OCI-LY3 (cell line): Measurements from ENCODE around the gene ADAMTS15.

ENCODE experiments used
- H2AFZ ChIP-seq: fragments of 200-600, 300-600 bp; shearing (Covaris generic); 2 replicates; pipeline ENCODE4 v1.6.0; 2014; ENCODE audit warnings: antibody characterized with exemption, low read depth, low read length
- H3K27ac ChIP-seq: fragments of 200-600, 300-600 bp; sonication (generic); 2 replicates; pipeline ENCODE4 v1.5.1; 2014; ENCODE audit warnings: mild to moderate bottlenecking, low read length, moderate library complexity, mixed read lengths
- H3K27me3 ChIP-seq: fragments of 200-600, 300-600 bp; sonication (generic); 2 replicates; pipeline ENCODE4 v1.6.1; 2014; ENCODE audit warnings: low read depth, low read length, mixed read lengths
- H3K36me3 ChIP-seq: fragments of 200-600, 300-600 bp; sonication (generic); replicated peaks from 2 replicates; pipeline ENCODE3; 2014; ENCODE audit warnings: low read depth, low read length, mixed read lengths
- H3K4me1 ChIP-seq: fragments of 300-600, 200-600 bp; sonication (generic); 2 replicates; pipeline ENCODE4 v1.6.1; 2014; ENCODE audit warnings: low read length, mixed read lengths
- H3K4me2 ChIP-seq: fragments of 200-600, 300-600 bp; sonication (generic); 2 replicates; pipeline ENCODE4 v1.6.1; 2014; ENCODE audit warnings: low read length, mixed read lengths
- H3K4me3 ChIP-seq: fragments of 300-600, 200-600 bp; sonication (generic); 2 replicates; pipeline ENCODE4 v1.5.1; 2014; ENCODE audit warnings: antibody characterized with exemption, mild to moderate bottlenecking, low read length, moderate library complexity
- H3K79me2 ChIP-seq: fragments of 300-600, 200-600 bp; shearing (Covaris generic); 2 replicates; pipeline ENCODE4 v1.6.1; 2014; ENCODE audit warnings: mild to moderate bottlenecking, low read length, mixed read lengths
- H3K9ac ChIP-seq: fragments of 300-600, 200-600 bp; shearing (Covaris generic); 2 replicates; pipeline ENCODE4 v1.6.0; 2014; ENCODE audit warnings: mild to moderate bottlenecking, low read length, moderate library complexity
- H3K9me3 ChIP-seq: fragments of 200-600, 300-600 bp; shearing (Covaris generic); 2 replicates; pipeline ENCODE4 v1.6.1; 2014; ENCODE audit warnings: low read length, mixed read lengths; ENCODE audit not compliant: insufficient read depth
- H4K20me1 ChIP-seq: fragments of 200-600, 300-600 bp; sonication (generic); 2 replicates; pipeline ENCODE4 v1.6.1; 2016; ENCODE audit warnings: low read length, mixed read lengths; ENCODE audit not compliant: insufficient read depth
- EZH2phosphoT487 ChIP-seq: fragments of 200-600 bp; shearing (Covaris generic); IDR thresholded peaks from 2 replicates; pipeline ENCODE4 v1.6.1; 2018; ENCODE audit warnings: antibody characterized with exemption, mixed run types, low read depth
- TF ChIP-seq, protein P1 (sequence below): fragments of 200-600, 300-600 bp; sonication (generic); IDR thresholded peaks from 2 replicates; pipeline ENCODE4 v1.5.1; 2014; ENCODE audit warnings: antibody characterized with exemption, low read length, low read depth

Gene ADAMTS15

DNA sequence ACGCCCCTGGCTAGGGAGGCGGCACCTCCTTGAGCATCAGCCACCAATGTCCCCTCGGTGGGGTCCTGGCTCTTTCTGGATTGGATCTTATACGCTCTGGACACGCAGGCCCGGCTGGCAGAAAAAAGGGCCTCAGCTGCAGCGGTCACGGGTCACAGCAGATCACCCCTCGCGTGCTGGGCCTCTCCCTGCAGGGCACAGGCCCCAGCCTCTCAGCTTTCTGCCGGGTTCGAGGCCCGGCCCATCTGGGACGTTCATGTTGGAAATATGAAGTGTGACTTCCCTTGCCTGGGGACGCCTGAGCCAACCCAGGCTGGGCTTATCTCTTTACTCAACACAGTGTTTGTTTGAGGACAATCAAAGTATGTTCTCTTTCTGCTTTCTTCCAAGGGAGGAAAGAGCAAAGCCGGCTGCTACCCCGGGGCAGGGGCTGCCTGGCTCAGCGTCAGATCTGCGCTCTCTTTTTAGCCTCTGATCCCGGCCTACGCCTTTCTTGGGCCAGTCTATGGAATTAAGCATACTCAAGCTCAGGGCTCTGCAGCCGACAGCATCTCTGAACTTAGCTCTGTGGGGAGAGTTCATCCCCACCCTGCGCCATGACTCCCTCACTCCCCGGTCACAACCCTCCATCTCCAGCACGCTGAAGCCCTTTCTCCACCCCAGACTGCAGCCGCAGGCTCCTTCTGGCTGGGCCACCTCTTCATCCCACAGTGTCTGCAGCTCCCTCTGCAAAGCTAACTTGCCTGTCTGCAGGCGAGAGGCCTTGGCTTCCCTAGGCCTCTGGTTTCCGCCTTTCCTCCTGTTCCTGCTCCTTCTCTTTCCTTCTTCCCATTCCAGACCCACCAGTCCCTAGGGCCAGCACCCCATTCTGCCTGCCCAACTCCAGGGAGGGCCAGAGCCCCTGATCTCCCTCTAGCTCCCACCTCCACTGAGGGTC, 38.8 kb downstream of the ADAMTS15 start:
- Histone ChIP-seq H3K4me1 (no peaks in the 10 kb centered on the region), H3K9me3 (no peaks in the 10 kb centered on the region), H3K36me3 (no peaks in the 10 kb centered on the region), H4K20me1 (no peaks in the 10 kb centered on the region), H2AFZ (no peak overlapping the region), H3K79me2 (no peaks in the 10 kb centered on the region), H3K9ac (no peak overlapping the region), H3K27ac (no peak overlapping the region), H3K4me2 (no peak overlapping the region), H3K27me3 (no peaks in the 10 kb centered on the region), H3K4me3 (no peak overlapping the region)
- no peak for TF ChIP-seq EZH2phosphoT487
- TF ChIP-seq, protein P1, sequence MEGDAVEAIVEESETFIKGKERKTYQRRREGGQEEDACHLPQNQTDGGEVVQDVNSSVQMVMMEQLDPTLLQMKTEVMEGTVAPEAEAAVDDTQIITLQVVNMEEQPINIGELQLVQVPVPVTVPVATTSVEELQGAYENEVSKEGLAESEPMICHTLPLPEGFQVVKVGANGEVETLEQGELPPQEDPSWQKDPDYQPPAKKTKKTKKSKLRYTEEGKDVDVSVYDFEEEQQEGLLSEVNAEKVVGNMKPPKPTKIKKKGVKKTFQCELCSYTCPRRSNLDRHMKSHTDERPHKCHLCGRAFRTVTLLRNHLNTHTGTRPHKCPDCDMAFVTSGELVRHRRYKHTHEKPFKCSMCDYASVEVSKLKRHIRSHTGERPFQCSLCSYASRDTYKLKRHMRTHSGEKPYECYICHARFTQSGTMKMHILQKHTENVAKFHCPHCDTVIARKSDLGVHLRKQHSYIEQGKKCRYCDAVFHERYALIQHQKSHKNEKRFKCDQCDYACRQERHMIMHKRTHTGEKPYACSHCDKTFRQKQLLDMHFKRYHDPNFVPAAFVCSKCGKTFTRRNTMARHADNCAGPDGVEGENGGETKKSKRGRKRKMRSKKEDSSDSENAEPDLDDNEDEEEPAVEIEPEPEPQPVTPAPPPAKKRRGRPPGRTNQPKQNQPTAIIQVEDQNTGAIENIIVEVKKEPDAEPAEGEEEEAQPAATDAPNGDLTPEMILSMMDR = no peak

DNA sequence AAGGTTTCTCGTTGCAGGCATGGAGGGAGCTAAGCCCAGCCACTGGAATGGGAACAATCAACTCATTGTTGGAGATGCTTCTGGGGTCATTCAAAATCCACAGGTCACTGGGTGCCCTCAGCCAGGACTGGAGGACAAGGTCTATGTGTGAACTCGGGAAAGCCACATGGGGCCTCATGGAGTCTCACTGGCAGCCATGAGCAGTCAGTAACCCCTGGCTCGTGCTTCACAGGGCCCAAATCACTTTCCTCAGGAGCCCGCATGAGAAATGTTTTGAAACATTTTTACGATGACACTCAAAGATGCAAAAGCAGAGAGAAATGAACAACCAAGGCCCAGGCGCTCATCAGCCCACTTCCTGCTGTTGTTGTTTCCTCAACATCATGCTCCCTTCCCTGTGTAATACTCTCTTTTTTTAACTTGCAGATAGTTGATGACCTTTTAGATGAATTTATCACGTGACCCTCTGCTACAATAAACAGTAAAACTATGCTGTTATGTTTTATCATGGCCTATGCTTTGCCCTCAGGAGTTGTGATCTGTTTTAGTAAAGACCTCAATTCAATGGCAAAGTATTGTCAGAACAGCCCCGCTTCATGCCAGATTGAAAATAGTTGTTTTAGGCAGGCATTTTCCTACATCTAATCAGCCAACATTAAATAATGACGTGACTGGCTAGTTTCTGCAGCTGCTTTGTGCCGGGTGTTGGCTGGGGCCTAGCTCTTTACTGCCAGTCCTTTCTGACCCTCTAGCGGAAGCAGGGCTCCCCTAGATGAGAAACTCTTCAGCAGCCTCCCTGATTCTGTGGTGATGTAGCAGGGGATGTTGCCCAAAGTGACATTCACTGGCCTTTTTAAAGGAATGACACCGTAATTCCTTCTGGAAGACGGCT, 39.7 kb downstream of the ADAMTS15 start:
- no peak overlapping the region for H3K9ac ChIP-seq
- H4K20me1 ChIP-seq = no peaks in the 10 kb centered on the region
- no peaks in the 10 kb centered on the region for H3K27me3 ChIP-seq
- TF ChIP-seq, protein P1 = no peak
- H3K36me3 ChIP-seq = no peaks in the 10 kb centered on the region
- H3K4me2 ChIP-seq = no peak overlapping the region
- H3K4me1 ChIP-seq = no peaks in the 10 kb centered on the region
- no peaks in the 10 kb centered on the region for H3K9me3 ChIP-seq
- H3K27ac ChIP-seq = no peak overlapping the region
- H3K4me3 ChIP-seq = no peak overlapping the region
- H3K79me2 ChIP-seq = no peaks in the 10 kb centered on the region
- H2AFZ ChIP-seq = no peak overlapping the region

DNA sequence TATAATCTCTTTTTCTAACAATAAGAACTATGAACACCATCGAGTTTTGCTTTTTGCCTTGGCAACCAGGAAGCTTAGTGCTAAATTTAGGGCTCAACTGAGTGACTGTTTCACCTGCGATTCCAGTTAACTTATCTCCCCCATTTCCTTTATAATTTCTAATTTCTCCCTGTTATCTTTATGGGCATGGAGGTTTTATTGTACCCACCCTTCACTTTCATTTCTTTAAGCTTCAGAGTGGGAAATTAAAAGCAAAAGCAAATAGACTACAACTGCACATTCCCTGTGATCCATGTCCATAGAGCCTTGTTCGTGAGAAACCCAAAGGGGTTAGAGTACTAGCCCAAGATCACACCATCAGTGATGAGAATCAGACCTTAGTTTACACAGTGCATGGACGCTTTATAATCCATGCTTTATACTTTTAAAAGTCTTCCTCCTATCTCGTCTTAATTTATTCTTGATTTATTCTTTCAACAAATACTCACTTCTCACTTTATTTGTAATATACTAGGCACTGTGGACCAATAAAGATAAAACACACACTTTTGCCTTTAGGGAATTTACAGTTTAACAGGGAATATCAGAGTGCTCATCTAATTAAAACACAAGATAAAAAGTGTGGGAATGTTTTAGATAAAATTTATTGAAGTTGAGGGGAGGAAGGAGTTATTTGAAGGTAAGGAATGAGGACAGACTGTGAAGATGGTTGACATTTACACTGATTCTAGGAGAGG, 40.6 kb downstream of the ADAMTS15 start:
- Histone ChIP-seq H4K20me1 (no peaks in the 10 kb centered on the region), H3K4me3 (no peak overlapping the region), H2AFZ (no peak overlapping the region), H3K27ac (no peak overlapping the region), H3K4me2 (no peak overlapping the region), H3K27me3 (no peaks in the 10 kb centered on the region), H3K9ac (no peak overlapping the region), H3K9me3 (no peaks in the 10 kb centered on the region), H3K36me3 (no peaks in the 10 kb centered on the region), H3K4me1 (no peaks in the 10 kb centered on the region), H3K79me2 (no peaks in the 10 kb centered on the region)
- no peak for TF ChIP-seq EZH2phosphoT487
- TF ChIP-seq, protein P1 = no peak
